HepG2 (cell line): Measurements from ENCODE around the gene DDX53. TPM values are rescaled to one million over a fixed set of nuclear protein-coding genes. Genes with fewer than 3 reads are reported as not detected.

Experiments used
- ATAC-seq: fragments of 200-7000 bp; cut with Tn5 transposase; 3 replicates; pipeline ENCODE4 v1.9.1; 2020; ENCODE audit warnings: mild to moderate bottlenecking, moderate library complexity
- BruUV-seq: library from RNA; stranded (reverse); fragments of 400-500 nt; replicated peaks from 2 replicates; lab custom pipeline; 2021; lab: Mats Ljungman, UMichigan
- CTCF ChIA-PET: fragments of 300-600 bp; formaldehyde crosslinking; extraction: SDS; loops from one replicate; lab custom pipeline; 2021; ENCODE audit warnings: low total read pairs, inconsistent platforms, low intra/inter-chr PET ratio; lab: Yijun Ruan, JAX
- POLR2A ChIA-PET: fragments of 350-600 bp; sonication (Branson Sonifier 250); formaldehyde crosslinking; loops from one replicate; lab custom pipeline; 2020; ENCODE audit warnings: antibody characterized with exemption, inconsistent platforms; lab: Yijun Ruan, JAX
- DNase-seq: peaks from one replicate; pipeline ENCODE4 v3.0.0-alpha.2; 2015; ENCODE audit warnings: low spot score
- FAIRE-seq: peaks from 3 replicates; lab custom pipeline; 2011; peaks lifted over from hg19 to GRCh38; lab: Jason Lieb, UNC
- H2AFZ ChIP-seq: one replicate; pipeline ENCODE4 v1.6.1; 2011; ENCODE audit warnings: low read length, inconsistent platforms
- H3K27ac ChIP-seq: fragments of 300-600 bp; 3 replicates; pipeline ENCODE4 v1.8.0; 2011; ENCODE audit warnings: mixed run types, mild to moderate bottlenecking, mixed read lengths, low read length, inconsistent platforms; ENCODE audit not compliant: insufficient read depth; ENCODE audit errors: extremely low read length
- H3K27me3 ChIP-seq, 2 experiments: fragments of 200-600 bp in 1 of 2; 2 replicates in 1 of 2; 3 replicates in 1 of 2; pipeline versions ENCODE4 v1.6.0 to v1.8.0; 2011; ENCODE audit warnings: low read length in 2 of 2, mild to moderate bottlenecking in 2 of 2, moderate library complexity in 2 of 2, inconsistent platforms in 1 of 2; ENCODE audit not compliant: insufficient read depth in 2 of 2, control insufficient read depth in 1 of 2
- H3K36me3 ChIP-seq, 2 experiments: fragments of 200-600 bp in 1 of 2; replicated peaks in 1 of 2; 2 replicates in 1 of 2; 3 replicates in 1 of 2; pipeline versions ENCODE4 v1.5.1 to v1.8.0; 2011; ENCODE audit warnings: low read length in 2 of 2, inconsistent platforms in 1 of 2; ENCODE audit not compliant: insufficient read depth in 2 of 2, control insufficient read depth in 1 of 2
- H3K4me1 ChIP-seq: 2 replicates; pipeline ENCODE4 v1.5.1; 2012; ENCODE audit warnings: low read length, inconsistent platforms; ENCODE audit not compliant: insufficient read depth
- H3K4me2 ChIP-seq: 2 replicates; pipeline ENCODE4 v1.6.0; 2011; ENCODE audit warnings: low read depth, low read length, inconsistent platforms
- H3K4me3 ChIP-seq, 3 experiments: fragments of 200-600 bp in 1 of 3; sonication (generic), shearing (Covaris generic) in 1 of 3; replicated peaks in 1 of 3; 2 replicates each; pipeline ENCODE4 v1.5.1; 2011 to 2016; ENCODE audit warnings: low read length in 3 of 3, inconsistent platforms in 2 of 3, low read depth in 2 of 3, mild to moderate bottlenecking in 2 of 3, control low read depth in 1 of 3, mixed read lengths in 1 of 3; ENCODE audit not compliant: insufficient read depth in 1 of 3
- H3K79me2 ChIP-seq: one replicate; pipeline ENCODE4 v1.6.1; 2011; ENCODE audit warnings: low read length, inconsistent platforms; ENCODE audit not compliant: insufficient read depth
- H3K9ac ChIP-seq: 2 replicates; pipeline ENCODE4 v1.6.0; 2011; ENCODE audit warnings: mild to moderate bottlenecking, low read depth, low read length, inconsistent platforms; ENCODE audit not compliant: insufficient read depth
- H3K9me3 ChIP-seq: 2 replicates; pipeline ENCODE4 v1.5.1; 2012; ENCODE audit warnings: mild to moderate bottlenecking, low read length
- H4K20me1 ChIP-seq: 2 replicates; pipeline ENCODE4 v1.6.0; 2011; ENCODE audit warnings: inconsistent platforms, mild to moderate bottlenecking, low read length, moderate library complexity; ENCODE audit not compliant: insufficient read depth
- CC2D1A ChIP-seq: sonication (generic); formaldehyde crosslinking; IDR thresholded peaks from 2 replicates; pipeline ENCODE4 v1.8.1; 2023; ENCODE audit warnings: mild to moderate bottlenecking, missing genetic modification reagents
- CREB1 ChIP-seq, 2 experiments: fragments of 450-650 bp in 1 of 2; IDR thresholded peaks; 2 replicates each; pipeline ENCODE4 v1.6.1; 2016 to 2017; ENCODE audit warnings: control low read depth in 1 of 2, mild to moderate bottlenecking in 1 of 2, missing compliant biosample characterization in 1 of 2, missing genetic modification characterization in 1 of 2
- GTF3A ChIP-seq: sonication (generic); formaldehyde crosslinking; conservative IDR thresholded peaks from 2 replicates; pipeline ENCODE4 v1.4.0; 2020; ENCODE audit warnings: mild to moderate bottlenecking, missing genetic modification reagents
- HNF4G ChIP-seq, 2 experiments: sonication (generic) in 1 of 2; formaldehyde crosslinking in 1 of 2; IDR thresholded peaks; 2 replicates each; pipeline versions ENCODE4 v1.4.0 to v1.6.1; 2011 to 2020; ENCODE audit warnings: borderline replicate concordance in 2 of 2, low read depth in 2 of 2, mild to moderate bottlenecking in 2 of 2, low read length in 1 of 2, missing genetic modification reagents in 1 of 2, moderate library complexity in 1 of 2
- RFXAP ChIP-seq: sonication (generic); formaldehyde crosslinking; IDR thresholded peaks from 2 replicates; pipeline ENCODE4 v1.4.0; 2020; ENCODE audit warnings: missing genetic modification reagents, borderline replicate concordance
- SNRNP70 ChIP-seq: fragments of 200-400 bp; formaldehyde crosslinking; IDR thresholded peaks from 2 replicates; pipeline ENCODE4 v1.6.1; 2017; ENCODE audit warnings: mild to moderate bottlenecking, low read depth, low read length, moderate library complexity
- TFDP2 ChIP-seq: sonication (generic); formaldehyde crosslinking; IDR thresholded peaks from 2 replicates; pipeline ENCODE4 v1.4.0; 2020; ENCODE audit warnings: missing genetic modification reagents
- TRAFD1 ChIP-seq: sonication (generic); formaldehyde crosslinking; IDR thresholded peaks from 2 replicates; pipeline ENCODE4 v1.5.1; 2020; ENCODE audit warnings: missing genetic modification reagents, mild to moderate bottlenecking, borderline replicate concordance
- ZBTB1 ChIP-seq: sonication (generic); formaldehyde crosslinking; IDR thresholded peaks from 2 replicates; pipeline ENCODE4 v1.4.0; 2020; ENCODE audit warnings: missing genetic modification reagents, borderline replicate concordance
- ZNF597 ChIP-seq: sonication (generic); formaldehyde crosslinking; IDR thresholded peaks from 2 replicates; pipeline ENCODE4 v1.5.0; 2020; ENCODE audit warnings: missing genetic modification reagents
- WGBS: methylation state at CpG from one replicate; pipeline ENCODE4 v1.1.6; 2017; ENCODE audit warnings: low lambda C conversion rate; 5-methylcytosine and 5-hydroxymethylcytosine counted together
- in situ Hi-C: cut with HindIII; loops from 2 replicates; pipeline ENCODE4 v1.10.0; 2017; ENCODE audit warnings: low pct_unique_long_range_greater_than_20kb; ENCODE audit not compliant: extremely low pct_ligation_motif_present
- intact Hi-C: fragments of 100-400 bp; cut with micrococcal nuclease; formaldehyde crosslinking; loops from one replicate; pipeline ENCODE4 v1.10.0; 2022; ENCODE audit not compliant: unreplicated experiment
- polyA plus RNA-seq, 8 experiments: library from polyadenylated mRNA; depleted of rRNA in 3 of 8; stranded (reverse) in 7 of 8; unstranded in 1 of 8; fragments of >200 nt; fragmentation: Illumina TruSeq in 4 of 8; extraction: Trizol in 4 of 8; gene quantifications; 2 replicates each; pipeline versions ENCODE4 v1.2.1 to v1.2.3, GENCODE V29; 2011 to 2016; ENCODE audit warnings: low read depth in 4 of 8, missing spikeins in 1 of 8, mixed read lengths in 1 of 8; ENCODE audit not compliant: insufficient read depth in 1 of 8
- total RNA-seq, 5 experiments: library from RNA; depleted of rRNA; stranded (reverse); fragments of >200 nt; fragmentation: Illumina TruSeq; extraction: Trizol; gene quantifications; 2 replicates each; pipeline ENCODE4 v1.2.3, GENCODE V29; 2016; ENCODE audit warnings: low read depth in 1 of 5
- TF ChIP-seq, protein P1 (sequence below): sonication (generic); formaldehyde crosslinking; IDR thresholded peaks from 2 replicates; pipeline ENCODE4 v1.4.0; 2020; ENCODE audit warnings: mild to moderate bottlenecking, low read depth, missing genetic modification reagents
- TF ChIP-seq, protein P2 (sequence below): sonication (generic); formaldehyde crosslinking; IDR thresholded peaks from 2 replicates; pipeline ENCODE4 v1.5.0; 2020; ENCODE audit warnings: mild to moderate bottlenecking, missing genetic modification reagents, moderate library complexity

DDX53 gene
- total and polyA plus RNA-seq, 2 of the 13 experiments (the other 11 are each of a cell fraction or from before 2014, with no cell fraction given) = not detected

DNA sequence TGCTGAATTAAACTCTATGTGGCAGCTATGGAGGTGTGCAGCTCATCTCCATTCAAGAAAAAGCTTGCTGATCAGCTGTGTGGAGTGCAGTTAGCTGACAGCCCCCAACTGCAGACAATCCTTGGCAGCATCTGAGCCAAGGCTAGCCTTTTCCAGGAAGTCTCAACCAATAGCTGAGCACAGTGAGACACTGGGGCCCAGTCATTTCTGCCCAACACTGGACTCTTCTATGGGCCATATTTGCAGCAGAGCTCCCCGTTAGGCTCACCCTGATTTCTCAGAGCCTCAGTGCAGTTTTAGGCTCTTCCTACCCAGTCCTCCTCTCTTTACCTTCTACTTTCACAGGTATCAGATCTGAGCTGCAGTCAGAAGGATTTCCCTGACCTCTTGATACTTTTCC lies 12.9 kb downstream of the DDX53 start:
- ChIA-PET POLR2A (no interaction called here), CTCF (no interaction called here)
- Histone ChIP-seq H4K20me1 (no peaks in the 10 kb centered on the region), H3K27ac (no peak overlapping the region), H3K4me3 (no peak overlapping the region), H3K9ac (no peak overlapping the region), H3K27me3 (no peaks in the 10 kb centered on the region), H3K4me2 (no peak overlapping the region), H3K79me2 (no peaks in the 10 kb centered on the region), H3K36me3 (no peaks in the 10 kb centered on the region), H3K9me3 (no peaks in the 10 kb centered on the region), H3K4me1 (no peaks in the 10 kb centered on the region), H2AFZ (no peak overlapping the region)
- WGBS = 0% methylated on average over 1 of the region's 1 CpG
- FAIRE-seq = no peak
- TF ChIP-seq ZNF597 (CRISPR knock-in tag) (no peak), ZBTB1 (CRISPR knock-in tag) (no peak), SNRNP70 (no peak), RFXAP (CRISPR knock-in tag) (no peak), TFDP2 (CRISPR knock-in tag) (no peak), HNF4G (IDR thresholded peaks at IDR 0.05; ENCODE audit: borderline replicate concordance, low read depth, low read length) (no peak), HNF4G (CRISPR knock-in tag; IDR thresholded peaks at IDR 0.05; ENCODE audit: borderline replicate concordance, low read depth) (no peak), GTF3A (CRISPR knock-in tag) (no peak), TRAFD1 (CRISPR knock-in tag) (no peak), CREB1 (IDR thresholded peaks at IDR 0.05) (no peak), CREB1 (CRISPR knock-in tag; IDR thresholded peaks at IDR 0.05) (no peak), CC2D1A (CRISPR knock-in tag) (no peak)
- TF ChIP-seq, protein P1, sequence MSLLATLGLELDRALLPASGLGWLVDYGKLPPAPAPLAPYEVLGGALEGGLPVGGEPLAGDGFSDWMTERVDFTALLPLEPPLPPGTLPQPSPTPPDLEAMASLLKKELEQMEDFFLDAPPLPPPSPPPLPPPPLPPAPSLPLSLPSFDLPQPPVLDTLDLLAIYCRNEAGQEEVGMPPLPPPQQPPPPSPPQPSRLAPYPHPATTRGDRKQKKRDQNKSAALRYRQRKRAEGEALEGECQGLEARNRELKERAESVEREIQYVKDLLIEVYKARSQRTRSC (CRISPR knock-in tag) = no peak
- TF ChIP-seq, protein P2, sequence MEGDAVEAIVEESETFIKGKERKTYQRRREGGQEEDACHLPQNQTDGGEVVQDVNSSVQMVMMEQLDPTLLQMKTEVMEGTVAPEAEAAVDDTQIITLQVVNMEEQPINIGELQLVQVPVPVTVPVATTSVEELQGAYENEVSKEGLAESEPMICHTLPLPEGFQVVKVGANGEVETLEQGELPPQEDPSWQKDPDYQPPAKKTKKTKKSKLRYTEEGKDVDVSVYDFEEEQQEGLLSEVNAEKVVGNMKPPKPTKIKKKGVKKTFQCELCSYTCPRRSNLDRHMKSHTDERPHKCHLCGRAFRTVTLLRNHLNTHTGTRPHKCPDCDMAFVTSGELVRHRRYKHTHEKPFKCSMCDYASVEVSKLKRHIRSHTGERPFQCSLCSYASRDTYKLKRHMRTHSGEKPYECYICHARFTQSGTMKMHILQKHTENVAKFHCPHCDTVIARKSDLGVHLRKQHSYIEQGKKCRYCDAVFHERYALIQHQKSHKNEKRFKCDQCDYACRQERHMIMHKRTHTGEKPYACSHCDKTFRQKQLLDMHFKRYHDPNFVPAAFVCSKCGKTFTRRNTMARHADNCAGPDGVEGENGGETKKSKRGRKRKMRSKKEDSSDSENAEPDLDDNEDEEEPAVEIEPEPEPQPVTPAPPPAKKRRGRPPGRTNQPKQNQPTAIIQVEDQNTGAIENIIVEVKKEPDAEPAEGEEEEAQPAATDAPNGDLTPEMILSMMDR (CRISPR knock-in tag) = no peak
- in situ Hi-C loops (no loop called here), intact Hi-C loops (no loop called here)
- no peak for ATAC-seq
- DNase-seq = no peak
- no TSS peak for BruUV-seq
